ENCODE measurements around the gene FANCB. TPM values are rescaled to one million over a fixed set of nuclear protein-coding genes. Genes with fewer than 3 reads are reported as not detected.

FANCB gene
- total RNA-seq, 2 donors from 2014 or later = 1.4 to 4.1 TPM

DNA sequence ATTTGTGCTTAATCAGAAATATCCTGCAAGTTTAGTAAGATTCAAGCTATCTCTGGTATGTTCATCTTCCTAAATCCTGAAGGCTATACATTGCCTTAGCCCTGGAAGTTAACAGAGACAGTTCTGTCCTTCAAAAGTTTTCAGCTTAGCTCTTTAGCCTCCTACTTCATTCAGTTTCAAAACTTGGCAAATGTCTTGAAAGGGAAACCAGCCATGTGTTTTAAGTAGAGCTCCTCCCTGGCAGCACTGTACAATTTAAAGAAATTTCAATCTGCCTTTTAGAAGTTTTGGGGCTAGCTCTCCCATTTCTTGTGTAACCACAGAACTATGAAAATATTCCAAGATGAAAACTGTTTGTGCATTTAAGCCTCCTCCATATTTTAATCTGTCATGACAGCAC lies 47.0 kb downstream of the FANCB start:
- no peaks in the 10 kb centered on the region for H3K9me3 ChIP-seq (ENCODE audit: control insufficient read depth, low read length, poor library complexity, severe bottlenecking)
- no peaks in the 10 kb centered on the region for H3K27me3 Mint-ChIP-seq
- H3K27ac Mint-ChIP-seq = no peak overlapping the region
- H3K4me3 Mint-ChIP-seq = no peak overlapping the region
- ATAC-seq = no peak
- no peaks in the 10 kb centered on the region for H3K4me1 Mint-ChIP-seq
- H3K36me3 Mint-ChIP-seq (ENCODE audit: low read depth) = no peaks in the 10 kb centered on the region
- no peak for DNase-seq

DNA sequence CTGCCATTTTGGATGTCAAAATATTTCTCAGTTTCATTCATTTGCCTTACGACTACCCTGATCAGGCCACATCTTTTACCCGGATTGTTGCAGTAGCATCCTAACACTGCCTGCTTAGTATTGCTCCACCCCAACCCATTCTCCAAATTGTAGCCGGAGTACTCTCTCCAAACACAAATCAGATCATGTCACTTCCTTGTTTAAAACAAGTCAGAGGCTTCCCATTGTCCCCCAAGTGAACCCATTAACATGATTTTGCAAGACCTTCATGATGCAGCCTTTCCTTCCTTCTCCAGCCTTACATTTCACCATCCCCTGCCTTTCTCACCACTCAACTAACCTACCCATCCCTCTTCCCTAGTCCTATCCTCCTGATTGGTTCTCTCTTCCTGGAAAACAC lies 53.1 kb downstream of the FANCB start:
- DNase-seq (no peak), ATAC-seq (no peak)
- H3K4me3 Mint-ChIP-seq = no peak overlapping the region
- H3K36me3 Mint-ChIP-seq (ENCODE audit: low read depth) = no peaks in the 10 kb centered on the region
- H3K27me3 Mint-ChIP-seq = no peaks in the 10 kb centered on the region
- no peak overlapping the region for H3K27ac Mint-ChIP-seq
- no peaks in the 10 kb centered on the region for H3K9me3 ChIP-seq (ENCODE audit: control insufficient read depth, low read length, poor library complexity, severe bottlenecking)
- no peaks in the 10 kb centered on the region for H3K4me1 Mint-ChIP-seq

DNA sequence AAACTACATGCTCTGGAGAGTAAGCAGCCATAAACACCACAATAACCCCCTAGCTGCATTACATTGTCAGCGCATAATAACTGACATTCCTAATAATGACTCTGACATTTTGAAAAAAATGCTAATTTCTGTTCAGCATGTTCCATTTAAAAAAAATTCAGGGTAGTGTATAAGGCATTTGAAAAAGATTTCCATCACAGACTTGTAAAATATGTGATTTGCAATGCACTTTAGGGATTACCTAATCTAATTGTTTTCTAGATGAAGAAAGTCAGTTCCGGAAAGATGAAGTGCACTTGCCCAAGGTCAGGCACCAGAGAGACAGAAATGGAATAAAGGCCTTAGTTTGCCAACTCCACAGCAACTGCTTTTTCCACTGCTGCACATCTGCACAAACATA lies 55.3 kb downstream of the FANCB start:
- DNase-seq (no peak), ATAC-seq (no peak)
- Mint-ChIP-seq H3K27ac (no peak overlapping the region), H3K27me3 (no peaks in the 10 kb centered on the region), H3K4me1 (no peaks in the 10 kb centered on the region), H3K36me3 (ENCODE audit: low read depth) (no peaks in the 10 kb centered on the region), H3K4me3 (no peak overlapping the region)
- no peaks in the 10 kb centered on the region for H3K9me3 ChIP-seq (ENCODE audit: control insufficient read depth, low read length, poor library complexity, severe bottlenecking)

GRCh38 chrX:14802943-14803710 lies 69.7 kb downstream of the FANCB start:
- ATAC-seq (no peak), DNase-seq (no peak)
- no peaks in the 10 kb centered on the region for H3K9me3 ChIP-seq (ENCODE audit: control insufficient read depth, low read length, poor library complexity, severe bottlenecking)
- Mint-ChIP-seq H3K4me1 (no peaks in the 10 kb centered on the region), H3K36me3 (ENCODE audit: low read depth) (no peaks in the 10 kb centered on the region), H3K27me3 (no peaks in the 10 kb centered on the region), H3K27ac (no peak overlapping the region), H3K4me3 (no peak overlapping the region)

DNA sequence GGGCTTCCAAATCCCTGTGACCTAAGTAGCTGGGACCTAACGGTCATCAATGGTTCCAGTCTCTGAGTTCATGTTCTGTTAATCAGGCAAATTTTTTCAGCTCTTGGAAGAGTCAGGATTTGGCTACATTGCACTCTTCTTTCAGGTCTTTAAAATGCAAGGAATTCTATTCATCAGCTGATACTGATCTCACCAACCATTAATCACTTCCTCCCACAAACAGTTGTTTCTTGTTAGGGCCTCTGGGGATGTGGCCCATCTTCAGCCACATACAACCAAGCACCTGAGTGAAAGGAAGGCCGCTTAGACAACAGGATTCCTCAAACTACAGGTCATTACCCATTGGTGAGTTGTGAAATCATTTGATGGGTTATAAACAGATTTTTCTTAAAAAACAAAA lies 71.7 kb downstream of the FANCB start:
- no peak overlapping the region for H3K4me3 Mint-ChIP-seq
- DNase-seq = no peak
- H3K9me3 ChIP-seq (ENCODE audit: control insufficient read depth, low read length, poor library complexity, severe bottlenecking) = no peaks in the 10 kb centered on the region
- no peaks in the 10 kb centered on the region for H3K27me3 Mint-ChIP-seq
- no peaks in the 10 kb centered on the region for H3K4me1 Mint-ChIP-seq
- ATAC-seq = no peak
- no peak overlapping the region for H3K27ac Mint-ChIP-seq
- no peaks in the 10 kb centered on the region for H3K36me3 Mint-ChIP-seq (ENCODE audit: low read depth)

GRCh38 chrX:14798805-14799397 lies 74.0 kb downstream of the FANCB start:
- ATAC-seq = no peak
- no peaks in the 10 kb centered on the region for H3K4me1 Mint-ChIP-seq
- no peak overlapping the region for H3K4me3 Mint-ChIP-seq
- no peaks in the 10 kb centered on the region for H3K27me3 Mint-ChIP-seq
- peaks cover under 1% of the 10 kb centered on the region for H3K36me3 Mint-ChIP-seq (ENCODE audit: low read depth)
- DNase-seq = no peak
- no peaks in the 10 kb centered on the region for H3K9me3 ChIP-seq (ENCODE audit: control insufficient read depth, low read length, poor library complexity, severe bottlenecking)
- no peak overlapping the region for H3K27ac Mint-ChIP-seq

Other genes starting within 250 kb of the FANCB start
- gene MOSPD2, start 352 bp upstream of the FANCB start, total RNA-seq = 1 to 10 TPM; 6.2 to 7.4 TPM